NCI-H2227 treated with DMSO at 0.1 percent for 48 hours (cell line): ENCODE results near the gene ZSCAN5C.
"Not testable (repeated sequence)": the region's sequence is repeated elsewhere in the genome, so short reads cannot be mapped to it uniquely, and the experiment has no call there.

Source experiments
- DNase-seq: peaks from one replicate; lab custom pipeline; 2025; lab: John Stamatoyannopoulos, UW

ZSCAN5C gene

GRCh38 chr19:56201973-56202372, at the start of gene ZSCAN5C:
TSS of gene ZSCAN5C (plus strand) at chr19:56202273. CDS start at chr19:56205914, 3,641 bp downstream.
- no peak for DNase-seq

GRCh38 chr19:56152644-56153043, 49.4 kb upstream of the ZSCAN5C start:
- DNase-seq, result no peak

GRCh38 chr19:56153507-56153906, 48.6 kb upstream of the ZSCAN5C start:
- DNase-seq, result no peak

GRCh38 chr19:56155124-56155687, 46.9 kb upstream of the ZSCAN5C start:
- no peak for DNase-seq

GRCh38 chr19:56156768-56157167, 45.3 kb upstream of the ZSCAN5C start:
- DNase-seq, result no peak

GRCh38 chr19:56158170-56158757, 43.8 kb upstream of the ZSCAN5C start:
- DNase-seq, result no peak

GRCh38 chr19:56159009-56159559, 43.0 kb upstream of the ZSCAN5C start:
- no peak for DNase-seq

GRCh38 chr19:56159622-56160271, 42.3 kb upstream of the ZSCAN5C start:
- no peak for DNase-seq

GRCh38 chr19:56161534-56161933, 40.5 kb upstream of the ZSCAN5C start:
- no peak for DNase-seq

- no peak for DNase-seq
These were observed 39.8 kb upstream of the ZSCAN5C start for GRCh38 chr19:56162258-56162657.

GRCh38 chr19:56163097-56163496, 39.0 kb upstream of the ZSCAN5C start:
- DNase-seq, result no peak

- no peak for DNase-seq
These were observed 35.0 kb upstream of the ZSCAN5C start for GRCh38 chr19:56167064-56167578.

- peak; percentile 37 for DNase-seq
These were observed 31.8 kb upstream of the ZSCAN5C start for GRCh38 chr19:56170261-56170660.

GRCh38 chr19:56174086-56174485, 28.0 kb upstream of the ZSCAN5C start:
- DNase-seq, result no peak

- DNase-seq, result no peak
These were observed 27.5 kb upstream of the ZSCAN5C start for GRCh38 chr19:56174550-56174949.

- DNase-seq, result peak; percentile 78
These were observed 26.2 kb upstream of the ZSCAN5C start, which contains the start of gene GALP for GRCh38 chr19:56175861-56176307. TSS of gene GALP (plus strand) at chr19:56176008. CDS start at chr19:56177109, 1,101 bp downstream.

GRCh38 chr19:56176310-56176709, 25.8 kb upstream of the ZSCAN5C start:
- DNase-seq, result not testable (repeated sequence)

GRCh38 chr19:56176881-56177280, 25.2 kb upstream of the ZSCAN5C start:
- DNase-seq, result no peak

GRCh38 chr19:56177564-56178243, 24.4 kb upstream of the ZSCAN5C start:
- DNase-seq, result no peak

GRCh38 chr19:56189785-56190184, 12.3 kb upstream of the ZSCAN5C start:
- no peak for DNase-seq

- DNase-seq, result no peak
These were observed 11.0 kb upstream of the ZSCAN5C start for GRCh38 chr19:56191115-56191514.

GRCh38 chr19:56191711-56192110, 10.4 kb upstream of the ZSCAN5C start:
- DNase-seq, result no peak
